Measurements from ENCODE around the gene NRCAM. TPM values are rescaled to one million over a fixed set of nuclear protein-coding genes. Genes with fewer than 3 reads are reported as not detected.

Gene NRCAM
- total RNA-seq, 6 donors from 2014 or later = 2.5 to 23.0 (median 5.0) TPM

DNA sequence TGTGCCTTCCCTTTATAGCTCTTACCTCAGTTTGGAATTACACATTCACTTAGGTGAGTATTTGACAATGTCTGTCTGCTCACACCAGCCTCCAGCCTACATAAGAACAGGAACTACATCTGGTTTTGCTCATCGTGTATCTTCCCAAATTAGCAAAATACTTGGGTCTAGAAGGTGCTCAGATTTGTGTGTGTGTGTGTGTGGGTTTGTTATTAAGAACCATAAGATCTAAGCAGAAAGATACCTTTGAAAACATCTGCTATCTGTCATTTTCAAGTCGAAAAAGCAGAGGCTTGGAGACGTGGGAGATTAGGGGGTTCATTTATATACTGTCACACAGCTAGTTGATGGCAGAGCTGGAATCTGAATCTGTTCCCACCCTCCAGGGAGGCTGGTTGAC is 311.3 kb downstream of the NRCAM start:
- TF ChIP-seq POLR2AphosphoS5 (IDR thresholded peaks at IDR 0.05) = no peak
- H3K27ac ChIP-seq = no peak overlapping the region
- H3K4me1 ChIP-seq = peaks cover 4 to 10% (median 7%) of the 10 kb centered on the region in 4 donors
- 39 to 55% methylated on average over 3 of the region's 3 CpGs for WGBS, 2 donors
- H3K4me3 ChIP-seq = no peak overlapping the region
- H3K27me3 ChIP-seq = no peaks in the 10 kb centered on the region
- no peak for ATAC-seq (ENCODE audit: low FRiP score in 2 of 2)
- no peaks in the 10 kb centered on the region for H3K9me3 ChIP-seq
- DNase-seq = no peak
- H3K36me3 ChIP-seq = no peaks in the 10 kb centered on the region

- Histone ChIP-seq H3K27ac (no peak overlapping the region), H3K27me3 (no peaks in the 10 kb centered on the region), H3K9me3 (no peaks in the 10 kb centered on the region), H3K36me3 (no peaks in the 10 kb centered on the region), H3K4me3 (no peak overlapping the region), H3K4me1 (peaks cover 4 to 10% (median 7%) of the 10 kb centered on the region in 4 donors)
- TF ChIP-seq POLR2A (IDR thresholded peaks at IDR 0.05) (no peak), EP300 (IDR thresholded peaks at IDR 0.05) (no peak), POLR2AphosphoS5 (IDR thresholded peaks at IDR 0.05) (no peak), CTCF (IDR thresholded peaks at IDR 0.05) (no peak)
- DNase-seq (no peak), ATAC-seq (ENCODE audit: low FRiP score in 2 of 2) (no peak)
- 91 to 92% methylated on average over 6 of the region's 6 CpGs for WGBS, 2 donors
Measured at GRCh38 chr7:108143658-108144420, 312.4 kb downstream of the NRCAM start.

- 85 to 86% methylated on average over 6 of the region's 6 CpGs for WGBS, 2 donors
- no peaks in the 10 kb centered on the region for H3K9me3 ChIP-seq
- H3K4me1 ChIP-seq = peaks cover 4 to 10% (median 7%) of the 10 kb centered on the region in 4 donors
- H3K27ac ChIP-seq = no peak overlapping the region
- H3K36me3 ChIP-seq = no peaks in the 10 kb centered on the region
- ATAC-seq (ENCODE audit: low FRiP score in 2 of 2) (no peak), DNase-seq (no peak)
- H3K27me3 ChIP-seq = no peaks in the 10 kb centered on the region
- no peak overlapping the region for H3K4me3 ChIP-seq
- TF ChIP-seq EP300 (IDR thresholded peaks at IDR 0.05) (no peak), POLR2AphosphoS5 (IDR thresholded peaks at IDR 0.05) (no peak), POLR2A (IDR thresholded peaks at IDR 0.05) (no peak), CTCF (IDR thresholded peaks at IDR 0.05) (no peak)
Measured at GRCh38 chr7:108142675-108143259, 313.5 kb downstream of the NRCAM start.

DNA sequence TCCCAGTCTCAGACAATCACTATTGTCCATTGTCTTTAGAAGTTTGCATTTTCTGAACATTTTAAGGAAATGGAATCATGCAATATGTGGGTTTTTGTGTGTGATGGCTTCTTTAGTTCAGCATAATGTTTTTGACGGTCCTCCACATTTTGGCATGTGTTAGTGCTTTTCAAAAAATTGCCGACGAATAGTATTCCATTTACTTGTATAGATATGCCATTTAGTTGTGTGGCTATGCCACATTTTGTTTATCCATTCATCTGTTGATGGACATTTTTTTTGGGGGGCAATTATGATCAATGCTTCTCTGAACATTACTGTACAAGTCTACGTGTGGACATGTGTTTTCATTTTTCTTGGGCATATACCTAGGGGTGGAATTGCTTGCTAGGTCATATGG is 314.1 kb downstream of the NRCAM start:
- TF ChIP-seq EP300 (IDR thresholded peaks at IDR 0.05) (no peak), POLR2A (IDR thresholded peaks at IDR 0.05) (no peak)
- H3K9me3 ChIP-seq = no peaks in the 10 kb centered on the region
- no peaks in the 10 kb centered on the region for H3K36me3 ChIP-seq
- H3K4me3 ChIP-seq = no peak overlapping the region
- H3K27ac ChIP-seq = no peak overlapping the region
- no peaks in the 10 kb centered on the region for H3K27me3 ChIP-seq
- 92 to 95% methylated on average over 4 of the region's 4 CpGs for WGBS, 2 donors
- DNase-seq = no peak
- peaks cover 4 to 10% (median 7%) of the 10 kb centered on the region in 4 donors for H3K4me1 ChIP-seq
- ATAC-seq (ENCODE audit: low FRiP score in 2 of 2) = no peak

DNA sequence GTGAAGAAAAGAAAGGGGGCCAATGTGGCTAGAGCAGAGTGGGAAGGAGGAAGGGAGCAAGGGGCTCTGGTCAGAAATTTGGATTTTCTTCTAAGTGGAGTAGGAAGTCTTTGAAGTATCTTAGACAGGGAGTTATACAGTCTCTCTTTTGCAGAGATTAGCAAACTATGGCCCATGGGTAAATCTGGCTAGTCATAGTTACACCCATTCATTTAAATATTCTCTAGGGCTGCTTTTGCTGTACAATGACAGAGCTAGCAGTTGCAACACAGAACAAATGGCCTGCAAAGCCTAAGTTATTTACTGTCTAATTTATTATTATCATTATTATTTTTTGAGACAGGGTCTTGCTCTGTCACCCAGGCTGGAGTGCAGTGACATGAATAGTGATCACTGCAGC is 315.6 kb downstream of the NRCAM start:
- H3K36me3 ChIP-seq = no peaks in the 10 kb centered on the region
- H3K9me3 ChIP-seq = no peaks in the 10 kb centered on the region
- H3K4me3 ChIP-seq = no peak overlapping the region
- TF ChIP-seq POLR2AphosphoS5 (IDR thresholded peaks at IDR 0.05) = no peak
- no peak for TF ChIP-seq EP300 (IDR thresholded peaks at IDR 0.05)
- no peak for TF ChIP-seq CTCF (IDR thresholded peaks at IDR 0.05)
- no peak for TF ChIP-seq POLR2A (IDR thresholded peaks at IDR 0.05)
- ATAC-seq (ENCODE audit: low FRiP score in 2 of 2) = no peak
- H3K27me3 ChIP-seq = no peaks in the 10 kb centered on the region
- H3K27ac ChIP-seq = no peak overlapping the region
- no peak for DNase-seq
- peaks cover 0 to under 1% (median under 1%) of the 10 kb centered on the region in 4 donors for H3K4me1 ChIP-seq

- ATAC-seq (ENCODE audit: low FRiP score in 2 of 2) = no peak
- no peak overlapping the region for H3K27ac ChIP-seq
- no peaks in the 10 kb centered on the region for H3K9me3 ChIP-seq
- TF ChIP-seq POLR2A (IDR thresholded peaks at IDR 0.05) (no peak), EP300 (IDR thresholded peaks at IDR 0.05) (no peak), POLR2AphosphoS5 (IDR thresholded peaks at IDR 0.05) (no peak), CTCF (IDR thresholded peaks at IDR 0.05) (no peak)
- H3K4me3 ChIP-seq = no peak overlapping the region
- H3K4me1 ChIP-seq = no peaks in the 10 kb centered on the region
- no peaks in the 10 kb centered on the region for H3K36me3 ChIP-seq
- DNase-seq = no peak
- no peaks in the 10 kb centered on the region for H3K27me3 ChIP-seq
Measured at GRCh38 chr7:108138911-108139310, 317.3 kb downstream of the NRCAM start.
